HEK293 (cell line): ENCODE results near the gene PIEZO1.

ENCODE experiments used
- CTCF ChIA-PET: fragments of 350-600 bp; formaldehyde crosslinking; extraction: SDS; loops from one replicate; lab custom pipeline; 2021; ENCODE audit warnings: antibody characterized with exemption; lab: Yijun Ruan, JAX
- POLR2A ChIA-PET: fragments of 300-600 bp; formaldehyde crosslinking; extraction: SDS; loops from one replicate; lab custom pipeline; 2020; ENCODE audit warnings: antibody characterized with exemption, inconsistent platforms; lab: Yijun Ruan, JAX
- H3K27ac ChIP-seq: fragments of 200-500 bp; sonication (Bioruptor generic); 2 replicates; pipeline ENCODE4 v1.5.1; 2014; ENCODE audit warnings: low read depth, low read length, control low read depth, inconsistent platforms; ENCODE audit errors: extremely low read depth
- H3K36me3 ChIP-seq, 2 experiments: fragments of 200-500 bp in 1 of 2; sonication (Bioruptor generic) in 1 of 2; 1 replicate in 1 of 2; 2 replicates in 1 of 2; pipeline ENCODE4 v1.5.1; 2014 to 2017; ENCODE audit warnings: inconsistent platforms in 2 of 2, low read length in 2 of 2; ENCODE audit not compliant: control insufficient read depth in 2 of 2, insufficient read depth in 1 of 2
- H3K4me1 ChIP-seq: fragments of 200-500 bp; sonication (Bioruptor generic); 2 replicates; pipeline ENCODE4 v1.5.1; 2014; ENCODE audit warnings: mild to moderate bottlenecking, low read length, inconsistent platforms; ENCODE audit not compliant: control insufficient read depth, insufficient read depth
- H3K4me3 ChIP-seq: 2 replicates; pipeline ENCODE4 v1.5.1; 2011; ENCODE audit warnings: low read depth, mild to moderate bottlenecking, control low read depth, low read length, moderate library complexity
- H3K9me3 ChIP-seq: fragments of 200-500 bp; sonication (Bioruptor generic); 2 replicates; pipeline ENCODE4 v1.5.1; 2014; ENCODE audit warnings: low read depth, low read length, inconsistent platforms; ENCODE audit not compliant: control insufficient read depth, insufficient read depth
- GLIS2 ChIP-seq: fragments of 450-650 bp; formaldehyde crosslinking; IDR thresholded peaks from 2 replicates; pipeline ENCODE4 v1.5.1; 2016; ENCODE audit warnings: missing biosample characterization, missing genetic modification characterization
- PRDM1 ChIP-seq: fragments of 450-650 bp; formaldehyde crosslinking; IDR thresholded peaks from 2 replicates; pipeline ENCODE4; 2016; ENCODE audit warnings: missing biosample characterization, missing genetic modification characterization
- YY2 ChIP-seq: fragments of 450-650 bp; formaldehyde crosslinking; IDR thresholded peaks from 2 replicates; pipeline ENCODE4 v1.5.1; 2016; ENCODE audit warnings: missing biosample characterization, missing genetic modification characterization
- ZBTB1 ChIP-seq: fragments of 450-650 bp; formaldehyde crosslinking; IDR thresholded peaks from 2 replicates; pipeline ENCODE4 v1.5.1; 2016; ENCODE audit warnings: missing biosample characterization, missing genetic modification characterization
- ZBTB20 ChIP-seq: fragments of 450-650 bp; formaldehyde crosslinking; IDR thresholded peaks from 2 replicates; pipeline ENCODE4 v1.5.1; 2016; ENCODE audit warnings: missing biosample characterization, missing genetic modification characterization
- ZBTB21 ChIP-seq: fragments of 450-650 bp; formaldehyde crosslinking; IDR thresholded peaks from 2 replicates; pipeline ENCODE4 v1.5.1; 2017; ENCODE audit warnings: missing biosample characterization, missing genetic modification characterization
- ZNF112 ChIP-seq: fragments of 450-650 bp; formaldehyde crosslinking; IDR thresholded peaks from 2 replicates; pipeline ENCODE4 v1.5.0; 2017; ENCODE audit warnings: missing biosample characterization, missing genetic modification characterization
- ZNF138 ChIP-seq: fragments of 450-650 bp; formaldehyde crosslinking; IDR thresholded peaks from 2 replicates; pipeline ENCODE4 v1.5.1; 2016; ENCODE audit warnings: missing biosample characterization, missing genetic modification characterization, borderline replicate concordance
- ZNF146 ChIP-seq: fragments of 450-650 bp; formaldehyde crosslinking; IDR thresholded peaks from 2 replicates; pipeline ENCODE4 v1.5.1; 2016; ENCODE audit warnings: missing biosample characterization, missing genetic modification characterization
- ZNF157 ChIP-seq: fragments of 450-650 bp; formaldehyde crosslinking; IDR thresholded peaks from 2 replicates; pipeline ENCODE4 v1.5.1; 2016; ENCODE audit warnings: missing biosample characterization, missing genetic modification characterization
- ZNF274 ChIP-seq, 2 experiments: fragments of 200-500 bp in 1 of 2; fragments of 450-650 bp in 1 of 2; sonication (Bioruptor generic) in 1 of 2; formaldehyde crosslinking in 1 of 2; IDR thresholded peaks; 2 replicates each; pipeline versions ENCODE4 v1.5.1 to v1.6.1; 2014 to 2016; ENCODE audit warnings: borderline replicate concordance in 1 of 2, inconsistent platforms in 1 of 2, low read length in 1 of 2, missing biosample characterization in 1 of 2, missing genetic modification characterization in 1 of 2
- ZNF404 ChIP-seq: fragments of 450-650 bp; formaldehyde crosslinking; IDR thresholded peaks from 2 replicates; pipeline ENCODE4 v1.5.1; 2017; ENCODE audit warnings: missing biosample characterization, missing genetic modification characterization
- ZNF560 ChIP-seq: fragments of 450-650 bp; formaldehyde crosslinking; IDR thresholded peaks from 2 replicates; pipeline ENCODE4 v1.5.1; 2017; ENCODE audit warnings: missing biosample characterization, missing genetic modification characterization, borderline replicate concordance
- ZNF791 ChIP-seq: fragments of 450-650 bp; formaldehyde crosslinking; IDR thresholded peaks from 2 replicates; pipeline ENCODE4 v1.5.1; 2016; ENCODE audit warnings: missing biosample characterization, missing genetic modification characterization
- TF ChIP-seq, protein P1 (sequence below): fragments of 450-650 bp; formaldehyde crosslinking; conservative IDR thresholded peaks from 2 replicates; pipeline ENCODE4 v1.5.1; 2016; ENCODE audit warnings: low read depth, missing biosample characterization, missing genetic modification characterization
- TF ChIP-seq, protein P2 (sequence below): fragments of 450-650 bp; IDR thresholded peaks from 2 replicates; pipeline ENCODE4 v1.5.1; 2018; ENCODE audit warnings: missing biosample characterization, missing genetic modification characterization

Gene PIEZO1

DNA sequence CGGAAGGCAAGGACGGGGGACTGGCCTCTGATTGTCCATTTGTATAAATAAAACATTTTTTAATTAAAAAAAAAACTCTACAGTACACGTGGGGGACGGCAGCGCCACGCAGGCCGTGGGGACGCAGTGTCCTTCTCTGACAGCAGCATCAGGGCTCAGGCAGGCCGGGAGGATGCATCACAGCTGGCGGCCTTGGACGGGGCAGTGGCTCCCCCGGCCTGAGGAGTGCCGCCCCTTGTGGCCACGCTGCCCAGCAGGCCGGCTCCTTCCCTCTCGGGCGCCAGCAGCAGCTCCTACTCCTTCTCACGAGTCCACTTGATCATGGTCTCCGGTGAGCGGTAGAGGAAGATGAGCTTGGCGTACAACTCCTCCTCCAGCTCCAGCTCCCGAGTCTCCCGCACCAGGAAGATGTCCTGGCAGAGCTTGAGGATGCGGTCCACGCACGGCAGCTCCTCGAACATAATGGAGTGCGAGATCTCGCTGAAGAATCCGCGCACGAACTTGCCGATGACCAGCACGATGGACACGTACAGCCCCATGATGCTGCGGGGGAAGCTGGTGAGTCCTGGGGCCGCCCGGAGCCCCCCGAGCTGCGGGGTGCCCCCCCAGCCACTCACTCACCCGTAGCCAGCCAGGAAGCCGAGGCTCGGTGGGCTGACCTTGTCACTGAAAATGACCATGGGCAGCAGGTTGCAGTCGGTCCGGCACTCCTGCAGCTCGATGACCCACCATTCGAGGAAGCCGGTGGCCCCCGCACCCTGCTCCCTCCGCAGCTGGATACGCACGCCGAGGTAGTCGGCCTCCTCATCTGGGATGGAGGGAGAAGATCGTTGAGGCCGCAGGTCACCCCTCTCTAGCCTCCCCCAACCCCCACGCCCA is 69.5 kb downstream of the PIEZO1 start (continued):
- TF ChIP-seq, protein P1, sequence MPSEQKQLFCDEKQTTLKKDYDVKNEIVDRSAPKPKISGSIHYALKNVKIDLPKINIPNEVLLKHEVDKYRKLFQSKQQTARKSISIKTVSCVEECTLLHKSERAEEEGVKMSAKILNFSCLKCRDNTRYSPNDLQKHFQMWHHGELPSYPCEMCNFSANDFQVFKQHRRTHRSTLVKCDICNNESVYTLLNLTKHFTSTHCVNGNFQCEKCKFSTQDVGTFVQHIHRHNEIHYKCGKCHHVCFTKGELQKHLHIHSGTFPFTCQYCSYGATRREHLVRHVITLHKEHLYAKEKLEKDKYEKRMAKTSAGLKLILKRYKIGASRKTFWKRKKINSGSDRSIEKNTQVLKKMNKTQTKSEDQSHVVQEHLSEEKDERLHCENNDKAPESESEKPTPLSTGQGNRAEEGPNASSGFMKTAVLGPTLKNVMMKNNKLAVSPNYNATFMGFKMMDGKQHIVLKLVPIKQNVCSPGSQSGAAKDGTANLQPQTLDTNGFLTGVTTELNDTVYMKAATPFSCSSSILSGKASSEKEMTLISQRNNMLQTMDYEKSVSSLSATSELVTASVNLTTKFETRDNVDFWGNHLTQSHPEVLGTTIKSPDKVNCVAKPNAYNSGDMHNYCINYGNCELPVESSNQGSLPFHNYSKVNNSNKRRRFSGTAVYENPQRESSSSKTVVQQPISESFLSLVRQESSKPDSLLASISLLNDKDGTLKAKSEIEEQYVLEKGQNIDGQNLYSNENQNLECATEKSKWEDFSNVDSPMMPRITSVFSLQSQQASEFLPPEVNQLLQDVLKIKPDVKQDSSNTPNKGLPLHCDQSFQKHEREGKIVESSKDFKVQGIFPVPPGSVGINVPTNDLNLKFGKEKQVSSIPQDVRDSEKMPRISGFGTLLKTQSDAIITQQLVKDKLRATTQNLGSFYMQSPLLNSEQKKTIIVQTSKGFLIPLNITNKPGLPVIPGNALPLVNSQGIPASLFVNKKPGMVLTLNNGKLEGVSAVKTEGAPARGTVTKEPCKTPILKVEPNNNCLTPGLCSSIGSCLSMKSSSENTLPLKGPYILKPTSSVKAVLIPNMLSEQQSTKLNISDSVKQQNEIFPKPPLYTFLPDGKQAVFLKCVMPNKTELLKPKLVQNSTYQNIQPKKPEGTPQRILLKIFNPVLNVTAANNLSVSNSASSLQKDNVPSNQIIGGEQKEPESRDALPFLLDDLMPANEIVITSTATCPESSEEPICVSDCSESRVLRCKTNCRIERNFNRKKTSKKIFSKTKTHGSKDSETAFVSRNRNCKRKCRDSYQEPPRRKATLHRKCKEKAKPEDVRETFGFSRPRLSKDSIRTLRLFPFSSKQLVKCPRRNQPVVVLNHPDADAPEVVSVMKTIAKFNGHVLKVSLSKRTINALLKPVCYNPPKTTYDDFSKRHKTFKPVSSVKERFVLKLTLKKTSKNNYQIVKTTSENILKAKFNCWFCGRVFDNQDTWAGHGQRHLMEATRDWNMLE (tag by site-specific recombination) = no peak
- TF ChIP-seq YY2 (tag by site-specific recombination) (no peak), ZBTB20 (tag by site-specific recombination) (no peak), ZBTB1 (no peak), ZNF138 (no peak), ZNF560 (tag by site-specific recombination) (no peak)
- TF ChIP-seq, all 188 proteins: peak for 0

DNA sequence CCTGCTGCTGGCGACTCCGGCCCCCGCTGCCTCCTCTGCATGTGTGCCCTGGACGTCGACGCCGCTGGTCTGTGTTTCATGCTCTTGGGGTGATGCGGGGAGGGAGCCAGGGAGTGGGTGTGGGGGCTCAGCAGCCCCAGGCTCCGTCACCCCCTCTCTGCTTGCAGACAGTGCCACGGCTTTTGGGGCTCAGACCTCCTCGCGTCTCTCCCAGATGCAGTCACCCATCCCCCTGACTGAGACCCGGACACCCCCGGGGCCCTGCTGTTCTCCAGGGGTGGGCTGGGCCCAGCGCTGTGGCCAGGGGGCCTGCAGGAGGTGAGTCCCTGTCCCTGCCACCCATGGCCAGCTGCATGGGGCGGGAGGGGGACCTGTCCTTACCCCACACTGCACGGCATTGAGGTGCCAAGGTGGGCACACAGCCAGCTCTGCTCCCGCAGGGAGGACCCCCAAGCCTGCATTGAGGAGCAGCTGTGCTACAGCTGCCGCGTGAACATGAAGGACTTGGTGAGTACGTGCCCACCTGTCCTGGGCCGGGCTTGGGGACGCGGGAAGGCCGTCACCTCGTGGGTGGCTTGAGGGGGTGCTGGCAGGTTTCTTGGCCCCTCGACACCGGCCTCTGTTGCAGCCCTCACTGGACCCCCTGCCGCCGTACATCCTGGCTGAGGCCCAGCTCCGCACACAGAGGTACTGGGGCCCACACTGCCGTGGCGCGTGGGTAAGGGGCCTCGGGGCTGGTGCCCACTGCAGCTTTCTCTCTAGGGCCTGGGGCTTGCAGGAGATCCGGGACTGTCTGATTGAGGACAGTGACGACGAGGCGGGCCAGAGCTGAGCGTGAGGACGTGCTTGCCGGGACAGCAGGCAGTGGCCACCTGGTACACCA is 70.4 kb downstream of the PIEZO1 start:
- Histone ChIP-seq H3K4me3 (no peak overlapping the region), H3K27ac (no peak overlapping the region)
- CTCF ChIA-PET = no interaction called here
- no peak for TF ChIP-seq PRDM1
- TF ChIP-seq GLIS2 (tag by site-specific recombination) = peak; percentile 55
- no peak for TF ChIP-seq ZNF274 (IDR thresholded peaks at IDR 0.05; ENCODE audit: low read length)
- no peak for TF ChIP-seq ZNF274 (tag by site-specific recombination; IDR thresholded peaks at IDR 0.05; ENCODE audit: borderline replicate concordance)
- TF ChIP-seq, all 188 proteins: peak for 1
- H3K36me3 ChIP-seq = peaks cover 0 to 77% of the 10 kb centered on the region in 2 experiments; a peak in 1 of 3 replicates
- POLR2A ChIA-PET = interaction anchor here (0.9 to 1.1 kb wide), 2 partner anchors 35 to 56 kb away, joined by 3 read pairs; no protein-coding TSS in a partner anchor
- H3K9me3 ChIP-seq = no peaks in the 10 kb centered on the region
- no peaks in the 10 kb centered on the region for H3K4me1 ChIP-seq

DNA sequence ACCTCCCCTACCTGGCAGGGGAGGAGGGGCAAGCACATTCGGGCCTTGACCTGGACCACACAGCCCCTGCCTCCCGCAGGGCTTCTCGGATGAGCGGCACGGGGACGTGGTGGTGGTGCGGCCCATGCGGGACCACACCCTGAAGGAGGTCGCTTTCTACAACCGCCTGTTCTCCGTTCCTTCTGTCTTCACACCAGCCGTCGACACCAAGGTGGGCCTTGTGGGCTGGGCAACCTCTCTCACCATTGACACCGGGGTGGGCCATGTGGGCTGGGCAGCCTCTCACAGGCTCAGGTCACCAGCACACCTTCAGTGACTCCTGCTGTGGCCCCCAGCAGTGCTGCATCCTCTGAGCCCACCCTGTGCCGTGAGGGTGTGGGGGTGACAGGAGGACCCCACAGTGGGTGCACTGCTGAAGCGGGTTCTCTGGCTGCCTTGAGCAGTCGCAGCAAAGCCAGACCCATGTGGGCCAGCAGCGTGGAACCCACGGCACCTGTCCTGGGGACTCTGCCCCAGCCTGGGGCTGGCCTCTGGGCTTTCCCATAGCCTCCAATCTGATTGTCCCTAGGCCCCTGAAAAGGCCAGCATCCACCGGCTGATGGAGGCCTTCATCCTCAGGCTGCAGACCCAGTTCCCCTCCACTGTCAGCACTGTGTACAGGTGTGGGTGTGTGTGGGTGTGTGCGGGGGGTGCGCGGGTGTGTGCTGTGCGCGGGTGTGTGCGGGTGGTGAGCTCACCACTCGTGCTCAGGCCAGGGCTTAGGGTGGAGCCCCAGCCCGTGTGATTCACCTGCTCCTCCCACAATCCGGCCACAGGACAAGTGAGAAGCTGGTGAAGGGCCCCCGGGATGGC is 71.2 kb downstream of the PIEZO1 start:
- Histone ChIP-seq H3K27ac (no peak overlapping the region), H3K4me3 (no peak overlapping the region), H3K36me3 (peaks cover 0 to 68% of the 10 kb centered on the region in 2 experiments; a peak in 1 of 3 replicates), H3K4me1 (no peaks in the 10 kb centered on the region), H3K9me3 (no peaks in the 10 kb centered on the region)
- ChIA-PET CTCF (no interaction called here), POLR2A (interaction anchor here (1.1 kb wide), 1 partner anchor 34 kb away, joined by 3 read pairs; no protein-coding TSS in a partner anchor)
- TF ChIP-seq, protein P1 (tag by site-specific recombination) = no peak
- TF ChIP-seq ZNF404 (tag by site-specific recombination) = no peak
- no peak for TF ChIP-seq ZNF157
- TF ChIP-seq, protein P2, sequence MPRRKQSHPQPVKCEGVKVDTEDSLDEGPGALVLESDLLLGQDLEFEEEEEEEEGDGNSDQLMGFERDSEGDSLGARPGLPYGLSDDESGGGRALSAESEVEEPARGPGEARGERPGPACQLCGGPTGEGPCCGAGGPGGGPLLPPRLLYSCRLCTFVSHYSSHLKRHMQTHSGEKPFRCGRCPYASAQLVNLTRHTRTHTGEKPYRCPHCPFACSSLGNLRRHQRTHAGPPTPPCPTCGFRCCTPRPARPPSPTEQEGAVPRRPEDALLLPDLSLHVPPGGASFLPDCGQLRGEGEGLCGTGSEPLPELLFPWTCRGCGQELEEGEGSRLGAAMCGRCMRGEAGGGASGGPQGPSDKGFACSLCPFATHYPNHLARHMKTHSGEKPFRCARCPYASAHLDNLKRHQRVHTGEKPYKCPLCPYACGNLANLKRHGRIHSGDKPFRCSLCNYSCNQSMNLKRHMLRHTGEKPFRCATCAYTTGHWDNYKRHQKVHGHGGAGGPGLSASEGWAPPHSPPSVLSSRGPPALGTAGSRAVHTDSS (tag by site-specific recombination) = no peak
- TF ChIP-seq ZNF112 (tag by site-specific recombination) = no peak
- no peak for TF ChIP-seq ZBTB21 (tag by site-specific recombination)
- no peak for TF ChIP-seq ZNF791
- TF ChIP-seq ZNF146 = no peak
